22Rv1 (cell line): ENCODE data around the gene ARHGAP42.
A peak's percentile ranks its signal among the peaks of the same experiment; 100 is the strongest.

ENCODE experiments used
- H3K27ac ChIP-seq: fragments of 450-650 bp; 2 replicates; pipeline ENCODE4 v1.5.1; 2017
- ZFX ChIP-seq: fragments of 450-650 bp; IDR thresholded peaks from 2 replicates; pipeline ENCODE4 v1.6.1; 2017; ENCODE audit warnings: antibody characterized with exemption, borderline replicate concordance
- TF ChIP-seq, protein P1 (sequence below): fragments of 450-650 bp; IDR thresholded peaks from 2 replicates; pipeline ENCODE4 v1.5.1; 2017; ENCODE audit warnings: mild to moderate bottlenecking

Gene ARHGAP42

GRCh38 chr11:100835854-100836253 lies 148.8 kb downstream of the ARHGAP42 start:
- TF ChIP-seq, protein P1, sequence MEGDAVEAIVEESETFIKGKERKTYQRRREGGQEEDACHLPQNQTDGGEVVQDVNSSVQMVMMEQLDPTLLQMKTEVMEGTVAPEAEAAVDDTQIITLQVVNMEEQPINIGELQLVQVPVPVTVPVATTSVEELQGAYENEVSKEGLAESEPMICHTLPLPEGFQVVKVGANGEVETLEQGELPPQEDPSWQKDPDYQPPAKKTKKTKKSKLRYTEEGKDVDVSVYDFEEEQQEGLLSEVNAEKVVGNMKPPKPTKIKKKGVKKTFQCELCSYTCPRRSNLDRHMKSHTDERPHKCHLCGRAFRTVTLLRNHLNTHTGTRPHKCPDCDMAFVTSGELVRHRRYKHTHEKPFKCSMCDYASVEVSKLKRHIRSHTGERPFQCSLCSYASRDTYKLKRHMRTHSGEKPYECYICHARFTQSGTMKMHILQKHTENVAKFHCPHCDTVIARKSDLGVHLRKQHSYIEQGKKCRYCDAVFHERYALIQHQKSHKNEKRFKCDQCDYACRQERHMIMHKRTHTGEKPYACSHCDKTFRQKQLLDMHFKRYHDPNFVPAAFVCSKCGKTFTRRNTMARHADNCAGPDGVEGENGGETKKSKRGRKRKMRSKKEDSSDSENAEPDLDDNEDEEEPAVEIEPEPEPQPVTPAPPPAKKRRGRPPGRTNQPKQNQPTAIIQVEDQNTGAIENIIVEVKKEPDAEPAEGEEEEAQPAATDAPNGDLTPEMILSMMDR, result no peak
- TF ChIP-seq ZFX, result no peak

GRCh38 chr11:100837311-100837710 lies 150.2 kb downstream of the ARHGAP42 start:
- no peak for TF ChIP-seq ZFX
- TF ChIP-seq, protein P1, result no peak
- no peak overlapping the region for H3K27ac ChIP-seq

More at GRCh38 chr11:100835854-100836253, 148.8 kb downstream of the ARHGAP42 start:
- H3K27ac ChIP-seq, result no peak overlapping the region

- no peak overlapping the region for H3K27ac ChIP-seq
- no peak for TF ChIP-seq ZFX
- TF ChIP-seq, protein P1, result peak; percentile 55
Observed at GRCh38 chr11:100841711-100842407, 154.8 kb downstream of the ARHGAP42 start.

DNA sequence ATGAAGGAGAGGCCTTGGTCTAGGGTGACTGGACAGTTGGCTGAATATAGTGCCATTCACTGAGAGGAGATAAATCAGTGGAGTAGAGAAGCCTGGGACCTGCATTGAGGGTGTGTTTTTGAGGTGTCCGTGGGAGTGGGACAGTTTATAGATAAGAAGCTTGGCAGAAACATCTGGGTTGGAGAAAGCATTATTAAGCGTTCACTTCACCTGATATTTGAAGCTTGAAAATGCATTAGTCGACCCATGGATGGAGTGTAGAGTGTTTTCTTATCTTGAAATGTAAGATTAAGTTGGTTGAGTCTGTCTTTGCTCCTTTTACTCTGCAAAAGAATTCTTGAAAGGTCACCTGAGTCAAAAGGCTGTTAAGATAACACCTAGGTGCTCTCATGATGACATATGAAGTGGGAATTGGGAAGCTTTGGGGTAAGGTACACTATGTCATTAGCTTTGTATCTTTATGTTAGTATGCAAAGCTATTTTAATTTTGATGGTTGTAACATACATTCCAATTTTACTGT lies 160.7 kb downstream of the ARHGAP42 start:
- H3K27ac ChIP-seq, result no peak overlapping the region
- TF ChIP-seq, protein P1, result no peak
- TF ChIP-seq ZFX, result no peak

DNA sequence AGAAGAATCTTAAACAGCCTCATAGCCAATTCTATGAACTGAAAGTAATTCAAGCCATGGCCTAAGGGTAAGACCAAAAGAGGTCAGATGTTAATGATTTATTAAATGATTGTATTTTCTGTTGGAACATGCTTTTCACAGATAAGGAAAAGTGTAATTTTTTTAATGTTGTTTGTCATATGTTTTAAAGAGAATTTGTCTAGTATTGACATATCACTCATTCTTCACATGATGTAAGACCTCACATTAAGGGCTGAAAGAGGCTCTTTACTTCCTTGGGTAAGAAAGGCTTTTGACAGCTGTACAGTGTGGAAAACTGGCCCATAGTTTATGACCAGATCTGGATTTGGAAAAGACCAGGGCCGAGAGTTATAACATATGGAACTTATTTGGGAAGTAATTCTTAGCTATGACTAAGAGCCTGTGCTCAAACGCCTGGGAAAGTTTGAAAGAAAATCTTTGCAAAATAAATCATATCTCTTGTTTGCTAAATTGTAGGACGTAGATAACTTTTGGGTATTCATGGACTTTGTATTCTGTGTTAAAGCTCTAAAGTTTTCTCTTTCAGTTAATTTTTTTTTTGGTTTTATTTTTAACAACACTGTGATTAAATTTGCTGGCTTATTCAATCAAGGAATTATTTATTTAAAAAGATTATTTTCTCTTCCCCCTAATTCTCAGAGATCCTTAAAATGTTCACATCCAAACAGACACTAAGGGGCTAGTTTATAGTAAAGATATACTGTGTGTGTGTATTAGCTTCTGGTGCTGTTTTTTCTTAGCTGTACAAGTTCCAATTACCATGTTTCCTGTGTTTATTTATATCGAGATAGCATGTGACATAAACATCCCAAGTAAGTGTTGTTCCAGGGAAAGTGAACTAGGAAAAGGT lies 162.2 kb downstream of the ARHGAP42 start:
- TF ChIP-seq, protein P1, result no peak
- no peak for TF ChIP-seq ZFX
- H3K27ac ChIP-seq, result no peak overlapping the region

GRCh38 chr11:100849901-100850235 lies 162.8 kb downstream of the ARHGAP42 start:
- H3K27ac ChIP-seq, result no peak overlapping the region
- TF ChIP-seq ZFX, result no peak
- TF ChIP-seq, protein P1, result no peak
